Activated T-helper 9 cell treated with anti-CD3 and anti-CD28 coated beads, Interleukin-2, amount 50 U/mL, for 16 hours (primary cell): ENCODE results near the gene FAM83D.

Source experiments
- DNase-seq: peaks from one replicate; pipeline ENCODE4 v3.0.0-alpha.2; 2020; ENCODE audit warnings: low read depth

FAM83D gene

DNA sequence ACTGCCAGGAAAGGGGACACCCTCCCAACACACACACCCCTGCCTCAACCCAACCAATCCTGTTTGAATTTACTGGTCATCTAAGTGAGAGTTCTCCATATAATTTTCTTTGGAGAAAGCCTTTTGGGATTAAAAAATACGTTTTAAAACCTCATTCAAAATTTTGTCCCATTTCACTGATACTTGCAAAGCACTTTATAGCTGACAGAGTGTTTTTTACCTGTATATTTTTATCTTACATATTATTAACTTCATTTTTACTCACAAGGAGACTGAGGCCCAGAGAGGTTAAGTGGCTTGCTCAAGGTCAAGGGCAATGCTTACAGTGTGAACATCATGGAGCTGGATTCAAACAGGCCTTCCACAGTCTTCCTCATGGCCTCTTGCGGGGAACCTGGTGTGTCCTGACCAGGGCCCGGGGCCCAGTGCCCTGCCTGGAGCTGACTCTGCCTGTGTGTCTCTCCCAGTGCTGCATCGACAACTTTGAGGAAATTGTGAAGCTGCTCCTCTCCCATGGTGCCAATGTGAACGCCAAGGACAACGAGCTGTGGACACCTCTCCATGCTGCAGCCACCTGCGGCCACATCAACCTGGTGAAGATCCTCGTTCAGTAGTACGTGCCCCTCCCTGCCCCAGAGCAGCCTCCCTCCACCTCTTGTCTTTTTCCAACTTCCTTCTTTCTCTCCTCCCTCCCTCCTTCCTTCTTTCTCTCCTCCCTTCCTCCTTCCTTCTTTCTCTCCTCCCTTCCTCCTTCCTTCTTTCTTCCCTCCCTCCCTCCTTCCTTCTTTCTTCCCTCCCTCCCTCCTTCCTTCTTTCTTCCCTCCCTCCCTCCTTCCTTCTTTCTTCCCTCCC lies 30.9 kb upstream of the FAM83D start:
- no peak for DNase-seq

DNA sequence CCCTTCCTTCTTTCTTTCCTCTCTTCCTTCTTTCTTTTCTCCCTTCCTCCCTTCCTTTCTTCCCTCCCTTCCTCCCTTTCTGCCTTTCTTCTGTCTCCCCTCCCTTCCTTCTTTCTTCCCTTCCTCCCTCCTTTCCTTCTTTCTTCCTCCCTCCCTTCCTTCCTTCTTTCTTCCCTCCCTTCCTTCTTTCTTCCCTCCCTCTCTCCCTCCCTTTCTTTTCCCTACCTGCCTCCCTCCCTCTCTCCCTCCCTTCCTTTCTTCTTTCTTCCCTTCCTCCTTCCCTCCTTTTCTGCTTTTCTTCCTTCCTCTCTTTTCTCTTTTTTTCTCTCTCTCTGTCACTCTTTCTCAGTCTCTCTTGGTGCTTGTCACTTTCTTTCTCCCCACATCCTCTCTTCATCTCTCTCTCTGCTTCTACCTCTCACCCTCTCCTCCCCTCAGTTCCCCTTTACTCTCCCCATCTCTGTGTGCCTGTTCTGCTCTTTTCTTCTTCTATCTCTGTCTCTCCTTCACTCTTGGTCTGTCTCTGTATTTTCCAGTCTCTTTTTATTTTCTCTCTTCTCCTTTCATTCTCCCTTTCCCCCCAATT lies 30.1 kb upstream of the FAM83D start:
- DNase-seq, result no peak

DNA sequence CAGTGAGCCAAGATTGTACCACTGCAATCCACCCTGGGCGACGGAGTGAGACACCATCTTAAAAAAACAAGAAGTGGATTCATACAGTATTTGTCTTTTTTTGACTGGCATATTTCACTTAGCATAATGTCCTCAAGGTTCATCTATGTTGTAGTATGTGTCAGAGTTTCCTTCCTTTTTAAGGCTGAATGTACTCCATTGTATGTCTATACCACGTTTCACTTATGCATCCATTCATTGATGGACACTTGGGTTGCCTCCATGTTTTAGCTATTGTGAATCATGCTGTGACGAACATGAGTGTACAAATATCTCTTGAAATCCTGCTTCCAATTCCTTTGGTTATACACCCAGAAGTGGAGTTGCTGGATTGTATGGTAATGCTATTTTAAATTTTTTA lies 28.9 kb upstream of the FAM83D start:
- no peak for DNase-seq

DNA sequence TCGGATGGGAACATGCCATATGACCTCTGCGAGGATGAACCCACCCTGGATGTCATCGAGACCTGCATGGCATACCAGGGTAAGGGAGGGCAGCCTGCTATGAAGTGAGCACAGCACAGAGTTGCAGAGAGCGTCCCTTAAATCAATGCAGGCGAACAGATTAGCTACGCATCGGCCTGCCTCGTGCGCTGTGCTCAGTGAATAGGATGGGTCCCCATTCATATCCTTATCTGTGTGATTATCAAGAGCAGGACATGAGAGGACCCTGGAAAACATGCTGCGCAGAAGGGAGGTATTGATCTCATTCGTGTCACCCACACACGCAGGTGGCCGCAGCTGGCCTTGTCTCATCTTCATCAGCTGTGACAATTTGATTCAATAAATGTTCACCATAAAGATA lies 25.6 kb upstream of the FAM83D start:
- no peak for DNase-seq

DNA sequence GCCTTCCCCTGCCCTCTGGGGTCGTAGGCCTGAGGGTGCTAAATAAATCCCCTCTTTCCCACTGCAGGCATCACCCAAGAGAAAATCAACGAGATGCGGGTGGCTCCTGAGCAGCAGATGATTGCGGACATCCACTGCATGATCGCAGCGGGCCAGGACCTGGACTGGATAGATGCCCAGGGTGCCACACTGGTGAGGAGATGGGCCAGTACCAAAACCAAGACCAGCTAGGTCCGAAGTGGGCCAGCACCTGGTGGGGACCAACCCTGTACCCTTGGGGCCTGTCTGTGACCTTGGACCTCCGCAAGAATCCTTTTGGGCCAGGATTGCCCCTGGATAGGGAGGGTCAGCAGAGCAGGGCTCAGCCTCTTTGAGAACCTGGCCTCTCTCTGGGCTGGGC lies 23.6 kb upstream of the FAM83D start:
- DNase-seq, result no peak

DNA sequence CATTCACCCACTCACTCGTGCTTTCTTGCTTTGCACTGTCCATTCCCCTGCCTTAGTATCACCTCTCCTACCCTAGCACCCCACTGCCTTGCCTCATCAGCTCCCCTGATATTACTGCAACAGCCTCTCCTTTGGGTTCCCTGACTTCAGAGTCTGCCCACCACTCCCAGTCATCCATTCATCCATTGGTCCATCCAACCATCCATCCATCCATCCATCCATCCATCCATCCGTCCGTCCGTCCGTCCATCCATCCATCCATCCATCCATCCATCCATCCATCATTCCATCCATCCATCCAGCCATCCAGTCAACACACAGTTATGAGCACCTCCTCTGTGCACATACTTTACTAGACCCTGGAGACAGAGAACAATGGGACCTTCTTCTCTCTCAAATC lies 22.9 kb upstream of the FAM83D start:
- DNase-seq, result no peak

DNA sequence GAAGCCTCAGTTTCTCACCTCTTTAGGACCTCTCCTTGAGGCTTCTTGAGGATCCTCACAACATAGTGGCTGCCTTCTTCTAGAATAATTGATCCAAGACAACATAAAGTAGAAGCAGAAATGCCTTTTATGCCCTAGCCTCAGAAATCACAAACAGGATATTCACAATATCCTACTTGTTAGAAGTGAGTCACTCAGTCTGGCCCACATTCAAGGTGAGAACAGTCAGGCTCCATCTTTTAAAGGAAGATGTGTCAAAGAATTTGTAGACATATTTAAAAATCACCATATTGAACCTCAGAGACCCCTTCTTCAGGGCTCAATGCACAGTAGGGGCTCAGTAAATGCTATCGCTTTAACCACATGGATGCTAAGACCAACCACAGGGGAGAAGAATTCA lies 20.8 kb upstream of the FAM83D start:
- no peak for DNase-seq

DNA sequence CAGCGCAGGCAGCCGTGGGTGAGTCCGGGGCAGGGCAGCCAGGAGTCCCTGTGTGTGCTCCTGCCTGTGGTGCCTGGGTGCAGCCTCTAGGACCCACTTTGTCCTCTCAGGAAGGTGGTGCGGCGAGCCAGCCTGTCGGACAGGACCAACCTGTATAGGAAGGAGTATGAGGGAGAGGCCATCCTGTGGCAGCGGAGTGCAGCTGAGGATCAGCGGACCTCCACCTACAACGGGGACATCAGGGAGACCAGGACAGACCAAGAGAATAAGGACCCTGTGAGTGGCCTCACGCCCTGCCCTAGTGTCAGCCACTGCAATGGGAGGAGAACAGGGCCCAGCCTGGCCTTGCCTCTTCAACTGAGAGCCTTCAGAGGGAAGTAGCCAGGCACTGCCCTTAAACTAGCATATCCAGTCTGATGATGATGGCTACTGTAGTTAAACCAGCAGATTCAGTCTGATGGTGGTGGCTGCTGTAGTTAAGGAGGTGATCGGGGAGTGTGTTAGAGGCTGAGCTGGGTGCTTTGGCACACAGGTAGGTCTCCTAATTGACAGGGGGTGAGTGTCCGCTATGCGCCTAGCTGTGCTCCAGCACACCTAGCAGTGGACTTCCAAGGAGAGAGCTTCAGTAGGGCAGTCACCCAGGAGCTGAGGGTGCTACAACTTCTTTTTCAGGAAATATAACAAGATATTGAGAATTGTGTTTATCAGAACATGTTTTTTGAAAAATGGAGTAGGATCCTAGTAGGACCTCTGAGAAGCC lies 18.1 kb upstream of the FAM83D start:
- DNase-seq, result no peak

DNA sequence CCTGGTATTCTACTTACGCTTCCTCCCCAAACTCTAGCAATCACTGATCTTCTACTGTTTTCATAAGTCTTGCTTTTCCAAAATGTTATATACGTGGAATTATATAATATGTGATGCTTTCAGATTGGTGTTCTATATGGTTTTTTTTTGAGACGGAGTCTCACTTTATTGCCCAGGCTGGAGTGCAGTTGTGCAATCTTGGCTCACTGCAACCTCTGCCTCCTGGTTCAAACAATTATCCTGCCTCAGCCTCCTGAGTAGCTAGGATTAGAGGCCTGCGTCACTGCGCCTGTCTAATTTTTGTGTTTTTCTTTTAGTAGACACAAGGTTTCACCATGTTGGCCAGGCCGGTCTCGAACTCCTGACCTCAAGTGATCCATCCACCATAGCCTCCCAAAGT lies 10.9 kb upstream of the FAM83D start:
- no peak for DNase-seq

DNA sequence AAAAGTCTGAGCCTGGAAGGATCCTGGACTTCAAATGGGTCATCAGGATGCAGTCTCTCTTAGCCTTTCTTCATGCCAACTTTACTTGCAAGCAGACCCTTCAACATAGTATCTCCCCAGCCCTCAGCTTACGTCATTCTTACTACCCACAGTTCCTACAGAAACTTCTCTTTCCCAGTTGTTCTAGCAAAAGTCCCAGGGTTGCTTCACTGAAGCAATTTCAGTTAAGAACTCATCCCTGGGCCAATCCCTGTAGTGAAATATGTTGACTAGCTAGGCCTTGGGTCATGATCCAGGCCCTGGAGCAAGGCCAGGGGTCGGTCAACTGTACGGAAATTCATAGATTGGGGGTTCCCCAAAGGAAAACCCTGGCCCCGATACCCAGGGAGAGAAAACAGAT lies 8.6 kb upstream of the FAM83D start:
- DNase-seq, result no peak

DNA sequence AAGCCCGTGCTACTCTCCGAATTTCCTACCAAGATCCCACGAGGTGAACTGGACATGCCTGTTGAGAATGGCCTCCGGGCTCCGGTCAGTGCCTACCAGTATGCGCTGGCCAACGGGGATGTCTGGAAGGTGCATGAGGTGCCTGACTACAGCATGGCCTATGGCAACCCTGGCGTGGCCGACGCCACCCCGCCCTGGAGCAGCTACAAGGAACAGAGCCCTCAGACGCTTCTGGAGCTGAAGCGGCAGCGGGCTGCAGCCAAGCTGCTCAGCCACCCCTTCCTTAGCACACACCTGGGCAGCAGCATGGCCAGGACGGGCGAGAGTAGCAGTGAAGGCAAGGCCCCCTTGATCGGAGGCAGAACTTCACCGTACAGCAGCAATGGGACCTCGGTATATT lies 8.0 kb upstream of the FAM83D start:
- DNase-seq, result no peak

DNA sequence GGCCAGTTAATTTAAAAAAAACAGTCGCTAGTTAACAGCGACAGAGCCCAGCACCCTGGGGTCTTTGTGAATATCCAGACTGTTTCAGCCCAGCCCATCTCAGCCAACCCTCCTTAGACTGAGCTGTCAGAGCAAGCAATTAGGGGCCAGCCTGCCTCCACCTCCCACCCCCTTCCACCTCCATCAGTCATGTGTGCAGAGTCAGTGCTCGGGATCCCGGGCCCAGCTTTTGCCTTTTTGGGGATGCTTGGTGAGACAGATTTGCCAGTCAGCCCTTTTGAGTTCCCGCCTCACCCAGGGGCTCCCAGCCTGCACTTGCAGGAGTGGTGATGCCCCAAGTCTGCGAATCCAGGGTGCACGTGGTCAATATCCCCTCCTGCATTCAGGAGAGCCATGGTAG lies 6.5 kb upstream of the FAM83D start:
- DNase-seq, result no peak

DNA sequence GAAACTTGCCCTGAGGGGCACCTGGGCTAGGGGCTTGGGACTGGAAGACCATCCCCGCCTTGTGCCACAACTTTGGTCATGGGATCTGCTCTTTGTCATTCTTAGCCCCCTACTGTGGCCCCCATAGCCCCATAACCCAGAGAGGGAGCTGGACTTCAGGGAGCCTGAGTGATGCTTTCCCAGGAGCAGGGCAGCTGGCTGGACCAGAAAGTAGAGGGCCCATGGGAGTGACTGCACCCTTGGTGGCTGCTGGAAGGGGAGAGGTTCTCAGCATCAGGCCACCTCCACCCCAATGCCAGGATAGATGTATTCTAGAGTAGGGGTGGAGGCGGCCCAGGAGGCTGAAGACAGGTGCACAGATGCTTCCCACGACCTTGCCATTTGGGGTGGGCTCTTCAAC lies 5.8 kb upstream of the FAM83D start:
- no peak for DNase-seq

DNA sequence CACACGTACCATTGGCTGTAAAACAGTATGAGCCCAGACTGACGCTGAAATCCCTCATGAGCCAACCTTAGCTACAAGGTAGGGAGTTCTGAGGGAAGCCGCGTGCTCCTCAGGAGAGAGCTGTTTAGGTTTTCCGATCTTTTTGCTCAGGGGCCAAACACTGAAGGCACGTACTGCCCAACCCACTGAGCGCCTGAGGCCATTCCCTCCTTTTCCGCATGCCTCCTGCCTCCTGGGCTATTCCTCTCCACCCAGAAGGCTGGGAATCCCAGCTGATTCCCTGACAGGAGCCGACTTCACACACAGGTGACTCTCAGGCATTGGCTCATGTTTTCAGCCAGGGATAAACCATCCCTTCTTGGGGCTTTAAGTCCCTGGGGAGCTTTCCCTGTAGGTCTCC lies 5.4 kb upstream of the FAM83D start:
- DNase-seq, result no peak

DNA sequence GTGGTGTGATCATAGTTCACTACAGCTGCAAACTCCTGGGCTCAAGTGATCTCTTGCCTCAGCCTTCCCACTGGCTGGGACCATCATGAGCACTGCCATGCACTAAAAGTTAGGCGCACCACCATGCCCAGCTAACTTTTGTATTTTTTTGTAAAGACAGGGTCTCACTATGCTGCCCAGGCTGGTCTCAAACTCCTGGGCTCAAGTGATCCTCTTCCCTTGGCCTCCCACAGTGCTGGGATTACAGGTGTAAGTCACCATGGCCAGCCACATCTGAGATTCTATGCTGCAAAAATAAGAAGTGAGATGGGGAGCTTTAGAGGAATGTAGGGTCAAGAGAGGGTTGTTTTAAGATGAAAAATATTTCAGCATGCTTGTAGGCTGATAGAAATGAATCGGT lies 1.5 kb upstream of the FAM83D start:
- no peak for DNase-seq

DNA sequence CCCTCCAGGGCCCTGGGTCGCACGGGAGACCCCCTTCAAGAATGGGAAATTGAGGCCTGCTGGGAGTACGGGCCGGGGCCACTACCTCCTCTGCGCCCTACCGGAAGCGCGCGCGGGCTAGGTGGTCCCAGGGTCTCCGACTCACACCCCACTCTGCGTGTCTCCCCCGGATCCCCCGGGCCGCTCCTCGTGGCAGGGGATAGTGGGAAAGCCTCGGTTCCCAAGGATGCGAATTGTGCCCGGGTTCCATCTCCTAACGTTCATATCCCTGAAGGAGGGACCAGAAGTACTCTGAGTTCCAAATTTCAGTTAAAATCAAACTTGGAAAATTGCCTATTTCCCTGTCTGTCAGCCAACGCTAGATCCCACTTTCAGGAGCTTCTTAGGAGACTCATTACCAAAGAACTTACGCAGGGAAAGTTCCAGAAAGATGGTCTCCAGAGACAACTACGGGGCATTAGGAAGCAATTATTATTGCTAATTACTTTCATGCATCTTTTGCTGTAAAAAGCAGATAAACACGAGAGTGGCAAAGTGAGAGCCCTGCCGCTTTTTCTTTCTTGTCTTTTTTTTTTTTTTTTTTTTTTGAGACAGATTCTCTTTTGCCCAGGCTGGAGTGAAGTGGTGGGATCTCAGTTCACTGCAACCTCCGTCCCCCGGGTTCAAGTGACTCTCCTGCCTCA lies 858 bp downstream of the FAM83D start:
- no peak for DNase-seq

DNA sequence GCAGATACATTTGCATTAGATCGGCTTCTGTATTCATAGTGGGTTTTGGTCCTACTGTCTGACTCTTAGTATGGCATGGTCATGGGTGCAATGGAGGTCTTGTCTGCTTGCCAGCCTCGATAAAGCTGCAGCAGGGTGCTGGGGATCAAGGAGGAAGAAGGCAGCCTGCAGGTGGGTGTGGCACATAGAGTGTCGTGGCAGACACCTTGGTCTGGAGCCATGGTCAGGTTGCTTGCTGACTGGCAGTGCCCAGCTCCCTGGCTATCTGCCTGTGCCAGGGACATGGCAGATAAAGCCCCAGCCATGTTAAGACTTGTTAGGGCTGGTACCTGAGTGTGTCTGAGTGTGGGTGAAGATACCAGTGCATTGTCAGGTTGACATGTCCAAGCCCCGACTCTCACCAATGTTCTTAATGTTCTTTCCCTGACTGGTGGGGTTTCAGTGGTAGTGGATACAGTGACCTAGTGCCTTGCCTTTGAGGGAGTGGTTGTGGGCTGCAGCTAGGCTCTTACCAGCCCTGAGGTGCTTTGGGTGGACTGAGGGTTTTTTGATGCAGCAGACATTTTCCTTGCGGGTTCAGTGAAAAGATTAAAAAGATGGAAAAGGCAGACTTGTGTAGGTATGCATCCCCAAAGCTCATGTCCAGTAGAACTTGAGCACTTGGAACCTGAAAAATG lies 1.8 kb downstream of the FAM83D start:
- no peak for DNase-seq

DNA sequence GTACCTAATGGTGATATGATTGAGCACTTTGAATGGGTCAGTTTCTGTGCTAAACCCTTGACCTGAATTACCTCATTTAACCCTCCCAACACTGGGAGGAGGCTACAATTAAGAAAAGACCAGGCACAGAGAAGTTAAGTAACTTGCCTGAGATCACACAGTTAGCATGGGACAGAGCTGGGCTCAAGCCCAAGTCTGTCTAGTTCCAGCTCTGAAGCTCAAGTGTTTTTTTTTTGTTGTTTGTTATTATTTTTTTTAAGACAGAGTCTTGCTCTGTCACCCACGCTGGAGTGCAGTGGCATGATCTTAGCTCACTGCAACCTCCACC lies 4.0 kb downstream of the FAM83D start:
- DNase-seq, result no peak

DNA sequence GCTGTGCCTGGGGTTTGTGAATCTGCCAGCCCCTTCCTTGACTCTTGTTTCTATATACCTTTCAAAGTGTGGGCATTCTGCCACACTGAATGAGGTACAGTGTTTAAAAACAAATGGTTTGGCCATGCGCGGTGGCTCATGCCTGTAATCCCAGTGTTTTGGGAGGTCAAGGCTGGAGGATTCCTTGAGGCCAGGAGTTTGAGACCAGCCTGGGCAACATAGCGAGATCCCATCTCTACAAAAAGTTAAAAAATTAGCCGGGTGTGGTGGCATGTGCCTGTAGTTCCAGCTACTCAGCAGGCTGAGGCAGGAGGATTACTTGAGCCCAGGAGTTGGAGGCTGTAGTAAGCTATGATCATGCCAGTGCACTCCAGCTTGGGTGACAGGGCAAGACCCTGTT lies 5.8 kb downstream of the FAM83D start:
- no peak for DNase-seq

DNA sequence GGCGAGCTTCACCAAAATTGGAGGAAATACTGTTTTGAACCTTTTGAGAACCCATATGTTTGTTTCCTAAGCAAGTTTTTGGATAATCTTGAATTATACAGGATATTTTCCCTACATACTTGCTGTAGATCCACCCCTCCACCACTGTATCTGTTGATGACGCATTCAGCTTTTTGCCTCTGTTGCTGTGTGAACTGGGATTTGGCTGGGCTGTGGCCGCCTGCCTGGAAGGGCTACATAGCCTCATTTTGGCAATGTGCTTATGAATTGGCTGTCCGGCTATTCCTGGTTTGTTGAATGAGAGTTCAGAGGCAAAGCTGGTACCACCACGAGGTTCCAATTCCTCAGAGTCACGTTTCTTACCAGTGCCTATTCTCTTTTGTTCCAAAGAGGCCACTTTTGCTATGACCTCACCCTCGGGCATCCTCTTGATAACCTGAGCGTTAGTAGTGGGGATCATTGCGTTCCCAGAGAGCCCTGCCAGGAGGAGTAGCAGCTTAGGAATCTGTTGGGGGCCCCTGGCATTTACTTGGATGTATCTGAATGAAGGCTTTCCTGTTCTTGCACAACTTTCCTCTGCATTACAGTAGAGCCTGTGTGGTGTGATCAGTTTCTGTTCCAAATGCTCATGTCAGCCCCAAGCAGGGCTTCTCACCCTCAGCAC lies 6.4 kb downstream of the FAM83D start:
- no peak for DNase-seq

DNA sequence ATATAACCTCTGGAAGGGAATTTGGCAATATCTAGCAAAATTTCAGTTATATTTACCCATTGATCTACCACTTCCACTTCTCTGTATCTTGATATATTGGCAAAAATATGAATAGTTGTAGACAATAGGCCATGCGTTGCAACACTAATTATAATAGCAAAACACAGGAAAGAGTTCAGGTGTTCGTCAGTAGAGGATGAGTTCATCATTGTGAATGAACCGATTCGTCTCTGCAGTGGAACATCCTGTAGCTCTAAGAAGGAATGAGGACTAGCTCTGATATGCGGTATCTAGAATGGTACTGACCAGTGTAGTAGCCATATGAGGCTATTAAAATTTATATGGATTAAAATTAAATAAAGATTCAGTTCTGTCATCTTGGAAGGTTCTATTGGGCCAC lies 8.3 kb downstream of the FAM83D start:
- no peak for DNase-seq

DNA sequence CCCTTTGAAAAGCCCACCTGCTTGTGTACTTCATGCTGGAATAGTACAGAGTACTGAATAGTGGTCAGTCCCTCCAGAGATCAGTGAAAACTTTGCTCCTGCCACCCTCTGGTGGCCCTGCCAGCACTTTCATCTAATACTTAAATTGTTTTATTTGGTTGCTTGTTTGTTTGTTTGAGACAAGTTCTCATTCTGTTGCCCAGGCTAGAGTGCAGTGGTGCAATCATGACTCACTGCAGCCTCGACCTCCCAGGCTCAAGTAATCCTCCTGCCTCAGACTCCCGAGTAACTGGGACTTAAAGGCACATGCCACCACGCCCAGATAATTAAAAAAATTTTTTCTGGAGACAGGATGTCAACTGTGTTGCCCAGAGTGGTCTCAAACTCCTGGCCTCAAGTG lies 9.1 kb downstream of the FAM83D start:
- no peak for DNase-seq
